CD4-positive, alpha-beta T cell (primary cell): ENCODE results near the gene SCN4A. TPM values are rescaled to one million over a fixed set of nuclear protein-coding genes. Genes with fewer than 3 reads are reported as not detected.

Experiments
- ATAC-seq: fragments of 200-7000 bp; cut with Tn5 transposase; one replicate; pipeline ENCODE4 v1.10.0; 2022; ENCODE audit warnings: mild to moderate bottlenecking; ENCODE audit not compliant: poor library complexity
- CTCF ChIA-PET: fragments of 350-600 bp; sonication (Branson Sonifier 250); formaldehyde crosslinking; loops from one replicate; lab custom pipeline; 2021; ENCODE audit warnings: antibody characterized with exemption, inconsistent platforms; lab: Charles Lee
- POLR2A ChIA-PET: fragments of 350-600 bp; sonication (Branson Sonifier 250); formaldehyde crosslinking; loops from one replicate; lab custom pipeline; 2021; ENCODE audit warnings: antibody characterized with exemption, inconsistent platforms; lab: Charles Lee
- DNase-seq, 14 experiments: peaks; one replicate each; pipeline ENCODE4 v3.0.0-alpha.2; 2013 to 2020; ENCODE audit warnings: mixed read lengths in 2 of 14
- H3K27ac ChIP-seq, 2 donors: one replicate each; pipeline versions ENCODE4 v1.5.1 to v1.7.0; 2013; ENCODE audit warnings: low read length in 2 of 2, low read depth in 1 of 2, mild to moderate bottlenecking in 1 of 2
- H3K27me3 ChIP-seq, 2 experiments: 1 replicate in 1 of 2; 2 replicates in 1 of 2; pipeline versions ENCODE4 v1.6.1 to v1.7.0; 2013; ENCODE audit warnings: low read length in 2 of 2, control low read depth in 1 of 2, mild to moderate bottlenecking in 1 of 2, moderate library complexity in 1 of 2; ENCODE audit not compliant: insufficient read depth in 2 of 2, control insufficient read depth in 1 of 2
- H3K36me3 ChIP-seq: one replicate; pipeline ENCODE4 v1.6.1; 2013; ENCODE audit warnings: low read length, control low read depth; ENCODE audit not compliant: insufficient read depth
- H3K4me1 ChIP-seq: one replicate; pipeline ENCODE4 v1.6.1; 2013; ENCODE audit warnings: low read length, control low read depth; ENCODE audit not compliant: insufficient read depth
- H3K4me3 ChIP-seq: one replicate; pipeline ENCODE4 v1.5.1; 2013; ENCODE audit warnings: mild to moderate bottlenecking, low read length, moderate library complexity
- H3K9me3 ChIP-seq, 2 experiments: 1 replicate in 1 of 2; 2 replicates in 1 of 2; pipeline versions ENCODE4 v1.6.1 to v1.7.0; 2013; ENCODE audit warnings: low read length in 2 of 2, mild to moderate bottlenecking in 2 of 2, control low read depth in 1 of 2, moderate library complexity in 1 of 2; ENCODE audit not compliant: control insufficient read depth in 1 of 2, insufficient read depth in 1 of 2
- H3K27ac Mint-ChIP-seq: one replicate; pipeline ENCODE4 v1.8.0; 2020; ENCODE audit warnings: mixed read lengths
- H3K27me3 Mint-ChIP-seq: one replicate; pipeline ENCODE4 v1.8.0; 2021; ENCODE audit warnings: mixed read lengths
- H3K36me3 Mint-ChIP-seq: one replicate; pipeline ENCODE4 v1.8.0; 2021; ENCODE audit warnings: low read depth, mixed read lengths
- H3K4me1 Mint-ChIP-seq: one replicate; pipeline ENCODE4 v1.8.0; 2021; ENCODE audit warnings: low read depth, mixed read lengths
- H3K4me3 Mint-ChIP-seq: one replicate; pipeline ENCODE4 v1.8.0; 2020; ENCODE audit warnings: mild to moderate bottlenecking, mixed read lengths
- H3K9me3 Mint-ChIP-seq: one replicate; pipeline ENCODE4 v1.8.0; 2020; ENCODE audit warnings: mixed read lengths
- intact Hi-C, 2 experiments: fragments of 100-400 bp; cut with DNase I in 1 of 2; cut with micrococcal nuclease in 1 of 2; formaldehyde crosslinking; loops; one replicate each; pipeline versions ENCODE4 v1.15.1 to v1.9.0; 2023 to 2025; cut with DNase I, micrococcal nuclease
- total RNA-seq, 174 experiments: library from RNA in 2 of 174; stranded (reverse) in 2 of 174; gene quantifications; one replicate each; pipeline ENCODE4 v1.2.3 and lab custom pipeline; 2021 to 2026
- TF ChIP-seq, protein P1 (sequence below): fragments of 200-600 bp; IDR thresholded peaks from one replicate; pipeline ENCODE4 v1.8.0; 2022; ENCODE audit warnings: antibody characterized with exemption, mild to moderate bottlenecking

Gene SCN4A
- total RNA-seq, 2 experiments from 2014 or later, result 0.03 TPM; not detected in 1

DNA sequence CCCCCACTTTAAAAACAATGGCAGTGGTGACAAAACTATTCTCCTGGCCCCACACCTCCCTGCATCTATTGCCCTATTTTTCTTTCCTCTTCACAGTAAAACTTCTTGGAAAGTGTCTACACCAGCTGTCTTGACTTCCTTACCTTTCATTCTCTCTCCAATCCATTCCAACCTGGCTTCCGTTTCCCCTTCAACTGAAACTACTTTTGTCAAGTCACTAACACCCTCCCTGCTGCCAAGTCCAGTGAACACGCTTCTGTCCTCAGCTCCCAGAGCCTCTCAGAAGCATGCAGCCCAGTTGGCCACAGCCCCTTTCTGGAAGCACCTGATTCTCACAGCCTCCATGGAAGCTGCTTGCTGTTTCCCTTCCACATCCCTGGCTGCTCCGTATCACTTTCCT, 4.0 kb upstream of the SCN4A start:
- Mint-ChIP-seq H3K4me1 (no peaks in the 10 kb centered on the region), H3K4me3 (no peak overlapping the region), H3K9me3 (no peaks in the 10 kb centered on the region), H3K27me3 (no peaks in the 10 kb centered on the region), H3K36me3 (no peaks in the 10 kb centered on the region), H3K27ac (no peak overlapping the region)
- TF ChIP-seq, protein P1, sequence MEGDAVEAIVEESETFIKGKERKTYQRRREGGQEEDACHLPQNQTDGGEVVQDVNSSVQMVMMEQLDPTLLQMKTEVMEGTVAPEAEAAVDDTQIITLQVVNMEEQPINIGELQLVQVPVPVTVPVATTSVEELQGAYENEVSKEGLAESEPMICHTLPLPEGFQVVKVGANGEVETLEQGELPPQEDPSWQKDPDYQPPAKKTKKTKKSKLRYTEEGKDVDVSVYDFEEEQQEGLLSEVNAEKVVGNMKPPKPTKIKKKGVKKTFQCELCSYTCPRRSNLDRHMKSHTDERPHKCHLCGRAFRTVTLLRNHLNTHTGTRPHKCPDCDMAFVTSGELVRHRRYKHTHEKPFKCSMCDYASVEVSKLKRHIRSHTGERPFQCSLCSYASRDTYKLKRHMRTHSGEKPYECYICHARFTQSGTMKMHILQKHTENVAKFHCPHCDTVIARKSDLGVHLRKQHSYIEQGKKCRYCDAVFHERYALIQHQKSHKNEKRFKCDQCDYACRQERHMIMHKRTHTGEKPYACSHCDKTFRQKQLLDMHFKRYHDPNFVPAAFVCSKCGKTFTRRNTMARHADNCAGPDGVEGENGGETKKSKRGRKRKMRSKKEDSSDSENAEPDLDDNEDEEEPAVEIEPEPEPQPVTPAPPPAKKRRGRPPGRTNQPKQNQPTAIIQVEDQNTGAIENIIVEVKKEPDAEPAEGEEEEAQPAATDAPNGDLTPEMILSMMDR, result no peak
- no peak overlapping the region for H3K4me3 ChIP-seq
- H3K27me3 ChIP-seq, result peaks cover 0 to 3% of the 10 kb centered on the region in 2 experiments
- no peak overlapping the region for H3K27ac ChIP-seq
- intact Hi-C loops, result no loop called here
- peaks cover under 1 to 4% of the 10 kb centered on the region in 2 experiments for H3K9me3 ChIP-seq
- no peak for DNase-seq
- no peaks in the 10 kb centered on the region for H3K4me1 ChIP-seq
- no peak for ATAC-seq
- ChIA-PET CTCF (no interaction called here), POLR2A (interaction anchor here (0.9 kb wide), 1 partner anchor 169 kb away, joined by 3 read pairs; no protein-coding TSS in a partner anchor)
- no peaks in the 10 kb centered on the region for H3K36me3 ChIP-seq

- CTCF ChIA-PET, result interaction anchor here (0.8 kb wide), 1 partner anchor 50 kb away, joined by 4 read pairs; no protein-coding TSS in a partner anchor
- intact Hi-C loops, result no loop called here
- ATAC-seq (no peak), DNase-seq (no peak)
- Histone ChIP-seq H3K4me1 (no peaks in the 10 kb centered on the region), H3K27me3 (peaks cover 0 to 3% of the 10 kb centered on the region in 2 experiments), H3K27ac (no peak overlapping the region), H3K36me3 (no peaks in the 10 kb centered on the region), H3K9me3 (no peaks in the 10 kb centered on the region), H3K4me3 (no peak overlapping the region)
- no peaks in the 10 kb centered on the region for H3K9me3 Mint-ChIP-seq
- no peaks in the 10 kb centered on the region for H3K4me1 Mint-ChIP-seq
- H3K36me3 Mint-ChIP-seq, result no peaks in the 10 kb centered on the region
- H3K4me3 Mint-ChIP-seq, result no peak overlapping the region
- H3K27ac Mint-ChIP-seq, result no peak overlapping the region
- TF ChIP-seq, protein P1, result no peak
- POLR2A ChIA-PET, result no interaction called here
- no peaks in the 10 kb centered on the region for H3K27me3 Mint-ChIP-seq
These were observed 2.9 kb upstream of the SCN4A start for GRCh38 chr17:63975541-63976092.

DNA sequence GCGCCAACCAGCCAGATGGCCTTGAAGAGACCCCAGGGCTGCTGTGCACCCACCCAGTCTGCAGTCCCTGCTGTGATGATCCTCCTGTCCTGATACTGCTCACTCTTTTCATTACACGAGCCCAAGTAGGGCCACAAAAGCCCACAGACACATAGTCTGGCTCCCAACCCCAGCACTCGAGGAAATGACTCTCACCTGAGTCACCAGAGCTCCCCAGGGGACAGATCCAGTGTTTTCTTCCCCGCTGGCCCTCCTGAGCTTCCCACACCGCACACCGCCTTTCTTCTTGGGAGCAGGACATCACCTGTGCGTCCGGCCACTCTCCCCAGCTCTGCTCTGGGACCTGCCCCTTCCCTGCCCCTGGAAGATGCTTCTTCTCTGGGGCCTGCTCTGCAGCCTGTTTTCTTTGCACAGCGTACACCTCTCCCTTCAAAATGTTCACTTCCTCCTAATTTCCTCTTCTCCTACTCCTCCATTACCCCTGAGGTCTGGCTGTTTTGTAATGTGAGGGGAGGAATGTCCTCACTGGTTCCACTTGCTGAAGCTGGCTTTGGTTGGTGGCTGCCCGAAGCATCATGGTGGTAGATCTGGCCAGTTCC, 2.0 kb upstream of the SCN4A start:
- POLR2A ChIA-PET, result no interaction called here
- H3K36me3 ChIP-seq, result no peaks in the 10 kb centered on the region
- H3K4me3 Mint-ChIP-seq, result no peak overlapping the region
- H3K36me3 Mint-ChIP-seq, result no peaks in the 10 kb centered on the region
- no peak for DNase-seq
- no peaks in the 10 kb centered on the region for H3K9me3 ChIP-seq
- H3K4me1 ChIP-seq, result no peaks in the 10 kb centered on the region
- H3K27me3 ChIP-seq, result peaks cover 0 to 3% of the 10 kb centered on the region in 2 experiments
- no peak overlapping the region for H3K4me3 ChIP-seq
- H3K27me3 Mint-ChIP-seq, result no peaks in the 10 kb centered on the region
- H3K27ac Mint-ChIP-seq, result no peak overlapping the region
- intact Hi-C loops, result no loop called here
- H3K27ac ChIP-seq, result no peak overlapping the region
- no peak for ATAC-seq
- no peaks in the 10 kb centered on the region for H3K9me3 Mint-ChIP-seq
- TF ChIP-seq, protein P1, result no peak
- no peaks in the 10 kb centered on the region for H3K4me1 Mint-ChIP-seq
- CTCF ChIA-PET, result interaction anchor here (1.0 kb wide), 1 partner anchor 16 kb away, joined by 3 read pairs; no protein-coding TSS in a partner anchor
